Measurements from ENCODE around the gene RFNG.

RFNG gene

GRCh38 chr17:81999976-82000802, 51.4 kb downstream of the RFNG start:
- DNase-seq (ENCODE audit: low spot score): no peak

GRCh38 chr17:81999587-81999975, 52.0 kb downstream of the RFNG start:
- no peak for DNase-seq (ENCODE audit: low spot score)

GRCh38 chr17:81998691-81999438, 52.7 kb downstream of the RFNG start:
- DNase-seq (ENCODE audit: low spot score): no peak

- DNase-seq (ENCODE audit: low spot score): no peak
Observed at GRCh38 chr17:81998212-81998611, 53.4 kb downstream of the RFNG start.
